ENCODE results near the gene BLOC1S6.

BLOC1S6 gene

GRCh38 chr15:45587095-45587862, at the start of gene BLOC1S6:
TSS of gene BLOC1S6 (plus strand) at chr15:45587379. CDS start at chr15:45587444, 65 bp downstream.
- peak; percentile 80 to 83 for DNase-seq

DNA sequence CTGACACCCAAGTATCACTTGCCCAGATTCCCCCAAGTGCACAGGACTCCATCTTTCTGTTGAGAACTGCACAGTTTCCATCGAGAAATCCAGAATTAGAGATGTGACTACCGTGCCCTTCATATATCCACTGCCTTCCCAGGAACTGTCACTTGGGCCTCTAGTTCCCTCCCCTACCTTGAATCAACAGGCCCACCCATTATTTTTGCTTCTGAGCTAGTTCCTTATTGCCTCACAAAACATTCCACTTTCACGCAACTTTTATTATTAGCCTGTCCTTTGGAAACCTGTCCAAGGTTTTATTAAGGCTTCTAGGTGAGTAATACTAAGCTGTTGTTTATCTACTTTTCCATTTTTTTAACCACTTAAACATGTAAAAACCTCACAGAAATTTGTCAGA, 47.5 kb upstream of the BLOC1S6 start:
- DNase-seq, result no peak

- no peak for DNase-seq
Measured at GRCh38 chr15:45540531-45540930, 46.6 kb upstream of the BLOC1S6 start.

- DNase-seq, result no peak
Measured at GRCh38 chr15:45543051-45543450, 44.1 kb upstream of the BLOC1S6 start.

- DNase-seq, result no peak
Measured at GRCh38 chr15:45544266-45545023, 42.7 kb upstream of the BLOC1S6 start.

- no peak for DNase-seq
Measured at GRCh38 chr15:45546789-45547188, 40.4 kb upstream of the BLOC1S6 start.

- DNase-seq, result no peak
Measured at GRCh38 chr15:45548753-45549520, 38.2 kb upstream of the BLOC1S6 start.

- DNase-seq, result no peak
Measured at GRCh38 chr15:45549541-45550220, 37.5 kb upstream of the BLOC1S6 start.

DNA sequence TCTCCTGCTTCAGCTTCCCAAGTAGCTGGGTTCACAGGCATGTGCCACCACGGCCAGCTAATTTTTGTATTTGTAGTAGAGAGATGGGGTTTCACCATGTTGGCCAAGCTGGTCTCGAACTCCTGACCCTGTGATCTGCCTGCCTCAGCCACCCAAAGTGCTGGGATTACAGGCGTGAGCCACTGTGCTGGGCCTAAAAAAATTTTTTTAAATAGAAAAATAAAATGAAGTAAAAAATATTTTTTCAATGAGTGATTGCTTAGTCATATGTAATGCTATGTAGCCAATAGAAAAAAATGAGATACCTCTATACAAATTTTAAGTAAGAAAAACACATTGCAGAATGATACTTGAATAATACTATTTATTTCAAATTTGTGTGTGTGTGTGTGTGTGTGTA, 36.7 kb upstream of the BLOC1S6 start:
- no peak for DNase-seq

- no peak for DNase-seq
Measured at GRCh38 chr15:45551676-45552075, 35.5 kb upstream of the BLOC1S6 start.

- no peak for DNase-seq
Measured at GRCh38 chr15:45555934-45556608, 31.1 kb upstream of the BLOC1S6 start.

DNA sequence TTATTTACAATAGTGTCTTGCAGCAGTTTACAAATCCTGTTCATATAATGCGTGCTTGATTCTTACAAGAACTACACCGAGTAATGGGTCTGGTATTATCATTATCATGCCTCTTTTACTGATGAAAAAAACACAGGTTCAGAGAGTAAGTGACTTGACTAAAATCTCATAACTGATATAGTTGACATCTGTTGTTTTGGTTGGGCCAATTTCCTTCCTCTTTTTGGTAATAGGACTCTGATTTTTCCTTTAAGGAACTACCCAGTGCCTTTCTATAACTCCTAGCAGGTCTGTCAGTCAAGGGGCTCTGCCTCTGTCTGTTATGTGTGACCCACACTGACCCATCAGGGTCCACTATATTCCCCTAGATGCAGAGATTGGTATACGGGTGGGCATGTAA, 14.6 kb upstream of the BLOC1S6 start:
- no peak for DNase-seq

DNA sequence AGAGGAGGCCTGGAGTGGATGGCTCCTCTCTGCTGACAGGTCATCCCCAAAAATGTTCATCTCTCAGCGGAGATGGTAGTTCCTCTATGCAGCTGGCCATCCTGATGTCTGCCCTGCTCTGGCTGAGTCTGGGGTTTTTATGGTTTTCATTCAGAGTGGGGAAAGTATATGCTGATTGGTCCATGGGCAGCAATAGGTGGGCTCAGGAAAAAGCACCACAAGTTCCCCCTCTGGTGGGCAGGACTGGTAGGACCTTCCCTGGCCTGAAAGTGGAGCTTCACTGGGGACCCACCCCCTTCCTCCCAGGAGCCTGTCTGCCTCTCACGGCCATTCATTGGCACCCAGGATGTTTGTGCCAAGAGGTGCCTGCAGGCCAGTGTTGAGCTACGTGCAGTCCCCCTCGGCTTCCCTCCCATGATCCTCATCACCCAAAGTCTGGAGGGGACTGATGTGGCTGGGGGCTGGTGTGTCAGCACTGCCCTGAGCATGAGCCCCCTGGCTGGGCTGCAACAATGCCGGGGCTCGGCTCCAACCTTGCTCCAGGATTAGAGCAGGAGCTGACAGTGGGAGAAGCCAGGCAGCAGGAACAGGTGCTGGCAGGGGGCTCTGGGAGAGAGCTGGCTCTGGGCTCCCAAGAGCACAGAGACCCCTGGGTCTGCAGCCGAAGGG, 13.1 kb upstream of the BLOC1S6 start:
- no peak for DNase-seq

GRCh38 chr15:45581919-45582318, 5.3 kb upstream of the BLOC1S6 start:
- no peak for DNase-seq

DNA sequence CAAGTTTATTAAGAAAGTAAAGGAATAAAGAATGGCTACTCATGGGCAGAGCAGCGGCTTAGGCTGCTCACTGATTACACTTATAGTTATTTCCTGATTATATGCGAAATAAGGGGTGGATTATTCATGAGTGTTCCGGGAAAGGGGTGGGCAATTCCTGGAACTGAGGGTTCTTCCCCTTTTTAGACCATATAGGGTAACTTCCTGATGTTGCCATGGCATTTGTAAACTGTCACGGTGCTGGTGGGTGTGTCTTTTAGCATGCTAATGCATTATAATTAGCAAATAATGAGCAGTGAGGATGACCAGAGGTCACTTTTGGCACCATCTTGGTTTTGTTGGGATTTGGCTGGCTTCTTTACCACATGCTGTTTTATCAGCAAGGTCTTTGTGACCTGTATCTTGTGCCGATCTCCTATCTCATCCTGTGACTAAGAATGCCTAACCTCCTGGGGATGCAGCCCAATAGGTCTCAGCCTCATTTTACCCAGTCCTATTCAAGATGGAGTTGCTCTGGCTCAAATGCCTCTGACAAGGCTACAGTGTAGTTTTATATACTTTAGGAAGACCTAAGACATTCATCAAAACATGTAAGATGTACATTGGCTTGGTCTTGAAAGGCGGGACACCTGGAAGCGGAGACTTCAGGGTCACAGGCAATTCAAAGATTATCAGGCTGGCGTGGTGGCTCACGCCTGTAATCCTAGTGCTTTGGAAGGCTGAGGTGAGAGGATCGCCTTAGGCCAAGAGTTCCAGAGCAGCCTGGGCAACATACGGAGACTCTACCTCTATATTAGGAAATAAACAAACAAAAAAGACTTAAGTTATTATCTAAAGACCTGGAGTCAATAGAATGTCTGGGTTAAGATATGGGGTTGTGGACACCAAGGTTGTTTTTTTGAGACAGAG, 3.2 kb upstream of the BLOC1S6 start:
- no peak for DNase-seq

DNA sequence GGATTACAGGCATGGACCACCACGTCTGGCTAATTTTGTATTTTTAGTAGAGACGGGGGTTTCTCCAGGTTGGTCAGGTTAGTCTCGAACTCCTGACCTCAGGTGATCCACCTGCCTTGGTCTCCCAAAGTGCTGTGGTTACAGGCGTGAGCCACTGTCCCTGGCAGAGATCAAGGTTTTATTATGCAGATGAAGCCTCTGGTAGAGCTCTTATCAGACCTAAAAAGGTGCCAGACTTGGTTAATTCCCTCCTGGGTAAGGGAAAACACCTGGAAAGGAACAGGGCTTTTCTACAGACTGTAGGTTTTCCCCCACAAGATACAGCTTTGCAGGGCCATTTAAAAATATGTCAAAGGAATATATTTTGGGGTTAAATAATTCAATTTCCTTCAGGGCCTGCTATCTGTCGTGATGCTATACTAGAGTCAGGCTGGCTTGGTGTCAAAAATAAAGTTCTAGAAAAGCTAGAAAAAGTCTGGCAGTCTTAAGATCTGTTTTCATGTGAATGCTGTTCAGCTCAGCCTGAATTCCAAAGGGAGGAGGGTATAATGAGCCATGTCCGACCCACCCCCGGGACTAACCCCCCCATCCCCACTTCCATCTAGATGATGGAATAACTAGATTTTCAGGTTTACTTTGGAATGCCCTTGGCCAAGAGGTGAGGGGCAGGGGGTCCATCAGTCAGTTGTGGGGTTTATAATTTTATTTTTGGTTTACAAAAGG, 1.9 kb upstream of the BLOC1S6 start:
- DNase-seq, result no peak

DNA sequence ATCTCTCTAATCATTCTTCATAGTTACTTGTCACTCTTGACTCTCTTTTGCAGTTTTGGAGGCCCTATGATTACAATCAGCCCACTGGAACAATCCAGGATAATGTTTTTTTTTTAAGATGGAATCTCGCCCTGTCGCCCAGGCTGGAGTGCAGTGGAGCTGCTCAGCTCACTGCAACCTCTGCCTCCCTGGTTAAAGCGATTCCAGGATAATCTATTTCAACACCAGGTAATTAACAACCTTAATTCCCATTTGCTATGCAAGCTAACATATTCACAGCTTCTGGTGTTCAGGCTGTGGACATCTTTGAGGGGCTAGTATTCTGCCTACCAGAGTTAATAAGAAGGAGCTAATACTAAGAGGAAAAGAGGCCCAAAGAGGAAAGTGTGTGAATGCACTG, 1.1 kb upstream of the BLOC1S6 start:
- DNase-seq, result no peak

DNA sequence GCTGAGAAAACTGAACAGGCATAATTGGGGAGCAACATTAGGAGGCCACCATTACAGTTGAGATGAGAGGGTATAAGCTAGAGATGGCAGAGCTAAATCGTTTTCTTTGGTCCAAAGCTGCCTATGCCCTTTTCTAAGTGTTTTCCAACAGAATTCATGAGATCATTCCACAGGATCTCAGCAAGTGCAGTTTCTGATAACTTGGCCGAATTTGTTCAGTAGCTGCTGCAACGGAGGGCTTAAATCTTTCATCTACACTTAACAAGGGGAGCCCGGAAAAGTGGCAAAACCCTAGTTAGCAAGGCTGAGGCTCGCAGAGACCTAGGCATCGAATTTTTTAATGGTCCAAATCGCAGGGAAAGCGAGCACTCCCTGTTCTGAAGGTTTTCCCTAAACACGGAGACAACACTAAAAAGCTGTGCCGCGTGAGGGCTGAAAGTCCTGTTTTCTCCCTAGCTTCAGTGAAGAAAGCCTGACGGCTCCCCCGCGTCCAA, 531 bp upstream of the BLOC1S6 start:
- DNase-seq, result no peak

DNA sequence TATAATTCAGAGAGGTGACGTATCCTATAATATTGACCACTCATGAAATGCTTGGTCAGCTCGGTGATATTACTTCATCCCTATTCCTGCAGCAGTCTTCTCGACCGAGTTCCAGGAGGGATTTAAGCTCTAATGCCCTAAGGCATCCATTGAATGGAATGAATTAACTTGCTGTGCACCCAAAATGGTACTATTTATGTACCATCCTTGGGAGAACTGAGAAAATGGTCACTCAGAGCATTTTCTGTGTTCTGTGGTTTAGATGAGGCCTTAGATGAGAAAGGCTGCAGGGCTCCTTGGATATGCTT, 638 bp downstream of the BLOC1S6 start:
- DNase-seq, result no peak
